Activated CD4-positive, alpha-beta T cell treated with anti-CD3 and anti-CD28 coated beads, Interleukin-2, amount 10 ng/mL, durations not matched to agents 24 days and 14 days (primary cell): ENCODE results near the gene ZNF484. TPM values are rescaled to one million over a fixed set of nuclear protein-coding genes. Genes with fewer than 3 reads are reported as not detected.
A peak's percentile ranks its signal among the peaks of the same experiment; 100 is the strongest.
"Not testable (repeated sequence)": the region's sequence is repeated elsewhere in the genome, so short reads cannot be mapped to it uniquely, and the experiment has no call there.

Experiments
- DNase-seq: peaks from one replicate; pipeline ENCODE4 v3.0.0; 2022
- H3K27ac Mint-ChIP-seq: one replicate; pipeline ENCODE4 v1.8.0; 2022; ENCODE audit warnings: mild to moderate bottlenecking, mixed read lengths
- H3K27me3 Mint-ChIP-seq: one replicate; pipeline ENCODE4 v1.8.0; 2022; ENCODE audit warnings: mixed read lengths
- H3K36me3 Mint-ChIP-seq: one replicate; pipeline ENCODE4 v1.8.0; 2022; ENCODE audit warnings: low read depth, mild to moderate bottlenecking, mixed read lengths
- H3K4me1 Mint-ChIP-seq: one replicate; pipeline ENCODE4 v1.8.0; 2021; ENCODE audit warnings: mixed read lengths
- H3K4me3 Mint-ChIP-seq: one replicate; pipeline ENCODE4 v1.8.0; 2022; ENCODE audit warnings: mild to moderate bottlenecking, moderate library complexity, mixed read lengths
- H3K9me3 Mint-ChIP-seq: one replicate; pipeline ENCODE4 v1.8.0; 2021; ENCODE audit warnings: mixed read lengths
- intact Hi-C: fragments of 100-400 bp; cut with micrococcal nuclease; formaldehyde crosslinking; loops from one replicate; pipeline ENCODE4 v1.15.1; 2023
- total RNA-seq: library from RNA; stranded (reverse); gene quantifications from 2 replicates; pipeline ENCODE4 v1.2.3, GENCODE V29; 2022

The ZNF484 gene
- total RNA-seq, 1 donor from 2014 or later, result 7.7 TPM

GRCh38 chr9:92837191-92837590, 40.6 kb downstream of the ZNF484 start:
- peaks cover 11% of the 10 kb centered on the region for H3K36me3 Mint-ChIP-seq
- no peaks in the 10 kb centered on the region for H3K4me1 Mint-ChIP-seq
- intact Hi-C loops, result no loop called here
- peaks cover 32% of the 10 kb centered on the region for H3K9me3 Mint-ChIP-seq
- DNase-seq, result no peak
- no peak overlapping the region for H3K27ac Mint-ChIP-seq
- no peaks in the 10 kb centered on the region for H3K27me3 Mint-ChIP-seq
- no peak overlapping the region for H3K4me3 Mint-ChIP-seq

GRCh38 chr9:92829420-92829819, 48.4 kb downstream of the ZNF484 start:
- peaks cover 11% of the 10 kb centered on the region for H3K27me3 Mint-ChIP-seq
- H3K27ac Mint-ChIP-seq, result no peak overlapping the region
- no peak overlapping the region for H3K4me3 Mint-ChIP-seq
- no peaks in the 10 kb centered on the region for H3K36me3 Mint-ChIP-seq
- H3K9me3 Mint-ChIP-seq, result peaks cover 17% of the 10 kb centered on the region
- DNase-seq, result no peak
- no peaks in the 10 kb centered on the region for H3K4me1 Mint-ChIP-seq
- intact Hi-C loops, result no loop called here

DNA sequence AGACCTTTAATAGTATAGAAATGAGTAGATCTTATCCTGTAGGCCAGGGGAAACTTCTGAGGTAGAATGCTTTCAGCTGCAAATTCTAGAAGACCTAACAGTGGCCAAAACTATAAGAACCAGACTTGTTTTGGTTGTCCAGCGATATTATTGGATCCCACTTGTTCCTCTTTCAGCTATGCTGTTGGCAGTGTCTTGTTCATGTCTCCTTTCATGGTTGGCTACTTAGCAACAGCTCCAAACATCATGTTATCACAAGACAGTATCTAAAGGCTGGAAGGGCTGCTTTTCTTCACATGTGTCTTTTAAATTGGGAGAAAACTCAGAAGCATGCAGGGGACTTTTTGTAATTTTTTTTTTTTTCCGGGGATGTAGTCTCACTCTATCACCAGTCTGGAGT, 52.8 kb downstream of the ZNF484 start:
- H3K9me3 Mint-ChIP-seq, intact Hi-C loops, H3K36me3 Mint-ChIP-seq, H3K4me3 Mint-ChIP-seq, H3K4me1 Mint-ChIP-seq, H3K27ac Mint-ChIP-seq: not testable (repeated sequence)
- peak; percentile 44 for DNase-seq
- peaks cover 13% of the 10 kb centered on the region for H3K27me3 Mint-ChIP-seq

- no peaks in the 10 kb centered on the region for H3K9me3 Mint-ChIP-seq
- peaks cover 20% of the 10 kb centered on the region for H3K27me3 Mint-ChIP-seq
- no peaks in the 10 kb centered on the region for H3K4me1 Mint-ChIP-seq
- H3K4me3 Mint-ChIP-seq, result no peak overlapping the region
- peak; percentile 43 for DNase-seq
- no peaks in the 10 kb centered on the region for H3K36me3 Mint-ChIP-seq
- no peak overlapping the region for H3K27ac Mint-ChIP-seq
- intact Hi-C loops, result no loop called here
These were observed 56.9 kb downstream of the ZNF484 start for GRCh38 chr9:92820964-92821363.

DNA sequence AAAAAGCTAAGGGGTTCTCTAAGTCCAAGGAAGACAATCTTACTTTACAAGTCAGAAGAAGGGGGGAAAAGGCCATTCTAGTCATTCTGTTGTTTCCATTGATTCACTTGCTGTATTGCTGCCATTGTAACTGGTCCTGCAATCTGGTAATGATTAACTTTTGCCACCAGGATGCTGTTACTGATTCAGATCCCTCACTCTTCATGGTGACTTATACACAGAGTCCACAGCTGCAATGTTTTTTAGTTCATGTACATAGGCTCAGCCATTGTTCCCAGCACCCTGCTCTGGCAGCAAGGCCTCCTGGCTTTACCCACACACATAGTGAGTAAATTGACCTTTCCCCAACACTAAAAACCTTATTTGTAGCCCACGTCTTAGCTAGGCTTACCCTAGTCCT, 57.9 kb downstream of the ZNF484 start:
- H3K4me3 Mint-ChIP-seq, H3K4me1 Mint-ChIP-seq, intact Hi-C loops, H3K36me3 Mint-ChIP-seq, H3K9me3 Mint-ChIP-seq: not testable (repeated sequence)
- peaks cover 29% of the 10 kb centered on the region for H3K27me3 Mint-ChIP-seq
- DNase-seq, result peak; percentile 46
- peak overlapping the region; percentile 16 for H3K27ac Mint-ChIP-seq

DNA sequence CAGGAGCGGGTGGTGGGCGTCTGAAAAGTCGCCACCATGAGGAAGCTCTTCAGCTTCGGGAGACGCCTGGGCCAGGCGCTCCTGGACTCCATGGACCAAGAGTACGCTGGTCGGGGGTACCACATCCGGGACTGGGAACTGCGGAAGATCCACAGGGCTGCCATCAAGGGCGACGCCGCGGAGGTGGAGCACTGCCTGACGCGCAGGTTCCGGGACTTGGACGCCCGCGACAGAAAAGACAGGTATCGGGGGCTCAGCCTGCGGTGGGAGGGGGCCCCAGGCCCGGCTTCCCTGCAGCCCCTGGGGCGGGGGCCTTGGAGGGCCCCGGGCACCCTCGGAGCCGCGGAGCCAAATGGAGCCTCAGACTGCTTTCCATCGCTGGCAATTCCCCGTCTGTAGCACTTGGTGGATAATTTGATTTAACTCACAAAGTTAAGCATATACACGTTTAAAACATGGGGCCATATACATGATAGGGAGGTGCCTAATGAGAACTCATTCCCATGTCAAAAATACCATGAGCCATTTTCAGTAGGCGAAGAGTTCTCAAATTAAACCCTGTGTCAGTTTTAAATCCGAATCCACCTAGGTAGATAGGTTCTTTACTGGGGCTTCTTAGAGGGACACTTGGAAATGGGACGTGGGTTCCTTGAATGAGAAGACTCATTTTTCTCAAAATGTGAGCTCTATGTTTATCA, 68.1 kb downstream of the ZNF484 start:
- not testable (repeated sequence) for H3K27ac Mint-ChIP-seq, H3K36me3 Mint-ChIP-seq, H3K9me3 Mint-ChIP-seq
- Mint-ChIP-seq H3K4me3 (peak overlapping the region; percentile 92), H3K27me3 (peaks cover 66% of the 10 kb centered on the region), H3K4me1 (peaks cover 14% of the 10 kb centered on the region)
- peak; percentile 62 for DNase-seq
- intact Hi-C loops, result loop anchor here (5.0 to 10.0 kb wide), 2 partner anchors 145 to 1153 kb away; no protein-coding TSS in a partner anchor

DNA sequence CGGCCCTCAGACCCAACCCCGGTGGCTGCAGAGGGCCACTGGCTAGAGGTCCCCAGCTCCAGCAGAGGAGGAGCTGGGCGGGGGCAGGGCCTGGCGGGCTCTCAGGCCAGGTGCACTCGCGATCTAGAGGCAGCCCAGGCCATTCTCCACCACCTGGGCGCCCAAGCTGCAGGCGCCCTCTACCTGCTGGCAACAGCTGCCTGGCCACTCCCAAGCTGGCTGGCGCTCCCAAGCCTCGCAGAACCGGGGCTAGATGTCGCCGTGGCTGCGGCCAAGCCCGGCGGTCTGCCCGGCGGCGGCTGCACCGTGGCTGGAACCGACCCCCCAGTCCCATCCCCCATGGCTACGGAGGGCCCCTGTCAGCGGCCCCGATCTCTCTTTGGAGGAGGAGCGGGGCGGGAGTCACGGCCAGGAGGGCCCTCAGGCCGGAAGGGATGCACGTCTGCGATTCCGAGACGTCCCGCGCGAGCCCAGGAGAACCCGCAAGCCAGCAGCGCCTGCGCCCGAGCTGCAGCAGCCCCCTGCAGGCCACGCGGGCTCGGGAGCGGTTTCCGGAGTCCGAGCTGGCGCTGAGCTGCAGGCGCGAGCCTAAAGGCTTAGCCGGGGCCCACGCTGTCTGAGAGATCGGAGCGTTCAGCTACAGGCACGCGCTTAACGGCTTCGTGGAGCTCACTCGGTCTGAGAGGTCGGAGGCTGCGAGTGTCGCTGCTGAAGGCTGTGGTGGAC, 68.9 kb downstream of the ZNF484 start:
- H3K27me3 Mint-ChIP-seq, result peaks cover 60% of the 10 kb centered on the region
- DNase-seq, result peak; percentile 89
- H3K9me3 Mint-ChIP-seq, result no peaks in the 10 kb centered on the region
- intact Hi-C loops, result loop anchor here (5.0 to 10.0 kb wide), 2 partner anchors 146 to 1153 kb away; no protein-coding TSS in a partner anchor
- H3K27ac Mint-ChIP-seq, result peak overlapping the region; percentile 59
- H3K4me3 Mint-ChIP-seq, result peak overlapping the region; percentile 92
- no peaks in the 10 kb centered on the region for H3K36me3 Mint-ChIP-seq
- peaks cover 13% of the 10 kb centered on the region for H3K4me1 Mint-ChIP-seq

GRCh38 chr9:92807757-92808725, 69.8 kb downstream of the ZNF484 start:
- Mint-ChIP-seq H3K4me3 (peak overlapping the region; percentile 43), H3K4me1 (peaks cover 13% of the 10 kb centered on the region), H3K36me3 (no peaks in the 10 kb centered on the region), H3K9me3 (no peaks in the 10 kb centered on the region), H3K27me3 (peaks cover 53% of the 10 kb centered on the region), H3K27ac (no peak overlapping the region)
- intact Hi-C loops, result loop anchor here (5.0 to 10.0 kb wide), 2 partner anchors 147 to 1154 kb away; no protein-coding TSS in a partner anchor
- DNase-seq, result peak; percentile 76

DNA sequence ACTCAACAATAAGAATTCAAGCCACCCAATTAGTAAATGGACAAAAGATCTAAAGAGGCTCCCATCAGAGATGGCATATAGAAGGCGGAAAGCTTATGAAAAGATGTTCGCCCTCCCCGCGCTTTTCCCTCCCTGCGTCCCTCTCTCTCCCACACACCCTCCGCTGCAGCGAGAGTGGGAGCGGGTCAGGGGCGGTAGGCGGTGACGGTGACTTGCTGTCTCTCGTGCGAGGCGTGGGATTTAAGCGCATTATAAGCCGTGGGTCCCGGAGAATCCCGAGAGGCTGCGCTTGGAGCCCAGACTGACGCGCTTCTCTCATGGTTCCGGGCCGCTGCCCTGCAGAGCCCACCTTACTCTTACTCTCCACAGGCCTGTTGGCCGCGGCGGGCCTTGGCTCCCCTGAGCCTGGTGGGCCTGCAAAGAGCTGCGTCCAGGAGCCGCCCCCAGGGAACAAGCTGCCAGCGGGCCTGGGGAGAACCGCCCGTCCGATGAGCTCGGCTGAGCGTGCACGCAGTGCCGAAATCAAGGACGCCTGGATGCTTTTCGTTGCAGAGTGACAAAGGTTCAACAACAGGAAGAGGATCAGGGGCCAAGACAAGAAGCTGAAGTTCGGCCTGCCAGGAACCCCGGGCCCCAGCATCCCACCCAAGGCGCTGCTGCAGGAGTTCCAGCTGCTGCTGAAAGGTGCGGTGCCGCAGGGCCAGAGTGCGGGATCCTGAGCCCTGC, 70.6 kb downstream of the ZNF484 start:
- Mint-ChIP-seq H3K27me3 (peaks cover 50% of the 10 kb centered on the region), H3K4me3 (peak overlapping the region; percentile 24), H3K9me3 (no peaks in the 10 kb centered on the region), H3K4me1 (peaks cover 13% of the 10 kb centered on the region), H3K36me3 (no peaks in the 10 kb centered on the region), H3K27ac (no peak overlapping the region)
- intact Hi-C loops, result loop anchor here (5.0 to 10.0 kb wide), 2 partner anchors 148 to 1155 kb away; no protein-coding TSS in a partner anchor
- DNase-seq, result peak; percentile 66

GRCh38 chr9:92804727-92805126, 73.1 kb downstream of the ZNF484 start:
- no peak overlapping the region for H3K27ac Mint-ChIP-seq
- intact Hi-C loops, result loop anchor here (5.0 to 10.0 kb wide), 2 partner anchors 150 to 1158 kb away; no protein-coding TSS in a partner anchor
- peaks cover 17% of the 10 kb centered on the region for H3K4me1 Mint-ChIP-seq
- peaks cover 37% of the 10 kb centered on the region for H3K27me3 Mint-ChIP-seq
- no peaks in the 10 kb centered on the region for H3K36me3 Mint-ChIP-seq
- peak; percentile 39 for DNase-seq
- no peaks in the 10 kb centered on the region for H3K9me3 Mint-ChIP-seq
- H3K4me3 Mint-ChIP-seq, result no peak overlapping the region

DNA sequence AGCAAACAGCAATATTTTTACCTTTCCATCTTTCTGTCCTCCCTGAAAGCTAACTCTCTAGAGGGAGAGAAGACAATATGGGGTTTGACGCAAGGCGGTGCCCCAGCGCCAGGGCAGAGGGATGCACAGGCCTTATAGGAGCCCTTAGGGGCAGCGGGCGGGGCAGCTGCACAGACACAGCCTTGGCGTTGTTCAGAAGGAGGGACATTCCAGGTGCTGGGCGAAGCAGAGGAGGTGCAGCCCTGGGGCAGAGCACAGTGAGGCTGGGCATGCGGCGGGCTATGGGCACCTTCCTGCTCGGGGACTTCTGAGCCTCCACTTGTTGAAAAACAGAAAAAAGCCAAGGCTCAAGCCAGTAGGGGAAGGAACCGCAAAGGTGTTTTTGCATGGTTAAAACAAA, 79.5 kb downstream of the ZNF484 start:
- Mint-ChIP-seq H3K36me3 (no peaks in the 10 kb centered on the region), H3K27ac (no peak overlapping the region), H3K9me3 (no peaks in the 10 kb centered on the region), H3K27me3 (peaks cover 39% of the 10 kb centered on the region), H3K4me3 (no peak overlapping the region), H3K4me1 (peaks cover 8% of the 10 kb centered on the region)
- intact Hi-C loops, result no loop called here
- DNase-seq, result no peak

GRCh38 chr9:92796337-92796804, 81.5 kb downstream of the ZNF484 start:
- H3K27ac Mint-ChIP-seq, intact Hi-C loops, H3K36me3 Mint-ChIP-seq, DNase-seq, H3K4me1 Mint-ChIP-seq, H3K4me3 Mint-ChIP-seq, H3K9me3 Mint-ChIP-seq: not testable (repeated sequence)
- H3K27me3 Mint-ChIP-seq, result peaks cover 35% of the 10 kb centered on the region
